Endothelial cell of umbilical vein (primary cell): ENCODE results near the gene KATNAL2. TPM values are rescaled to one million over a fixed set of nuclear protein-coding genes. Genes with fewer than 3 reads are reported as not detected.

Source experiments
- BruUV-seq: library from RNA; stranded (reverse); fragments of 400-500 nt; replicated peaks from 2 replicates; lab custom pipeline; 2021; lab: Mats Ljungman, UMichigan
- CTCF ChIA-PET: fragments of 300-600, 350-600 bp; sonication (Branson Sonifier 250); formaldehyde crosslinking; loops from one replicate; lab custom pipeline; 2021; ENCODE audit warnings: antibody characterized with exemption, inconsistent platforms; lab: Charles Lee
- POLR2A ChIA-PET: fragments of 300-600, 350-600 bp; sonication (Branson Sonifier 250); formaldehyde crosslinking; loops from one replicate; lab custom pipeline; 2021; ENCODE audit warnings: antibody characterized with exemption, inconsistent platforms; lab: Charles Lee
- DNase-seq: peaks from one replicate; pipeline ENCODE4 v3.0.0-alpha.2; 2011; ENCODE audit warnings: low read depth, low spot score
- FAIRE-seq: peaks from 2 replicates; lab custom pipeline; 2011; peaks lifted over from hg19 to GRCh38; lab: Jason Lieb, UNC
- H2AFZ ChIP-seq: 2 replicates; pipeline ENCODE4 v1.6.0; 2012; ENCODE audit warnings: low read depth, low read length, control low read depth, inconsistent platforms
- H3K27ac ChIP-seq: 2 replicates; pipeline ENCODE4 v1.5.1; 2011; ENCODE audit warnings: low read depth, mild to moderate bottlenecking, control low read depth, low read length, moderate library complexity; ENCODE audit not compliant: insufficient read depth
- H3K27me3 ChIP-seq, 2 experiments: 2 replicates each; pipeline versions ENCODE4 v1.6.0 to v1.6.1; 2011; ENCODE audit warnings: low read length in 2 of 2, mixed read lengths in 1 of 2; ENCODE audit not compliant: control insufficient read depth in 2 of 2, insufficient read depth in 2 of 2
- H3K36me3 ChIP-seq, 2 experiments: 2 replicates in 1 of 2; 3 replicates in 1 of 2; pipeline ENCODE4 v1.5.1; 2011; ENCODE audit warnings: low read length in 2 of 2, mild to moderate bottlenecking in 1 of 2, moderate library complexity in 1 of 2; ENCODE audit not compliant: control insufficient read depth in 2 of 2, insufficient read depth in 2 of 2; ENCODE audit errors: extremely low read depth in 1 of 2
- H3K4me1 ChIP-seq: 3 replicates; pipeline ENCODE4 v1.5.1; 2011; ENCODE audit warnings: mild to moderate bottlenecking, low read length; ENCODE audit not compliant: control insufficient read depth, insufficient read depth; ENCODE audit errors: extremely low read depth
- H3K4me2 ChIP-seq: 2 replicates; pipeline ENCODE4 v1.6.1; 2011; ENCODE audit warnings: low read length, control low read depth, mixed read lengths; ENCODE audit not compliant: insufficient read depth
- H3K4me3 ChIP-seq, 3 experiments: fragments of 200-600 bp in 1 of 3; sonication (generic), shearing (Covaris generic) in 1 of 3; replicated peaks in 1 of 3; 2 replicates each; pipeline ENCODE4 v1.5.1; 2011 to 2016; ENCODE audit warnings: control low read depth in 3 of 3, low read length in 3 of 3, mild to moderate bottlenecking in 2 of 3, inconsistent platforms in 1 of 3, low read depth in 1 of 3, moderate library complexity in 1 of 3; ENCODE audit not compliant: insufficient read depth in 1 of 3
- H3K79me2 ChIP-seq: 2 replicates; pipeline ENCODE4 v1.6.0; 2012; ENCODE audit warnings: low read length, inconsistent platforms; ENCODE audit not compliant: control insufficient read depth, insufficient read depth
- H3K9ac ChIP-seq: replicated peaks from 2 replicates; pipeline ENCODE3; 2011; ENCODE audit warnings: low read length, control low read depth; ENCODE audit not compliant: insufficient read depth; ENCODE audit errors: extremely low read depth
- H3K9me1 ChIP-seq: replicated peaks from 3 replicates; pipeline ENCODE4 v1.6.0; 2011; ENCODE audit warnings: mild to moderate bottlenecking, low read length; ENCODE audit not compliant: control insufficient read depth, insufficient read depth; ENCODE audit errors: extremely low read depth
- H3K9me3 ChIP-seq: replicated peaks from 2 replicates; pipeline ENCODE4 v1.5.1; 2012; ENCODE audit warnings: low read length, inconsistent platforms; ENCODE audit not compliant: control insufficient read depth, insufficient read depth
- H4K20me1 ChIP-seq: replicated peaks from 2 replicates; pipeline ENCODE3; 2011; ENCODE audit warnings: mild to moderate bottlenecking, low read length; ENCODE audit not compliant: control insufficient read depth, insufficient read depth; ENCODE audit errors: extremely low read depth
- EZH2 ChIP-seq: IDR thresholded peaks from 2 replicates; pipeline ENCODE4 v1.6.1; 2012; ENCODE audit warnings: borderline replicate concordance, low read depth, mild to moderate bottlenecking, moderate library complexity, low read length, inconsistent platforms; ENCODE audit not compliant: severe bottlenecking
- GATA2 ChIP-seq: IDR thresholded peaks from 2 replicates; pipeline ENCODE4 v1.7.0; 2011; ENCODE audit warnings: low read depth, mild to moderate bottlenecking, moderate library complexity, mixed read lengths, low read length; ENCODE audit not compliant: insufficient read length, insufficient read depth
- MYC ChIP-seq: IDR thresholded peaks from one replicate; pipeline ENCODE4 v1.6.1; 2011; ENCODE audit warnings: mild to moderate bottlenecking, low read depth, low read length
- POLR2A ChIP-seq: IDR thresholded peaks from 2 replicates; pipeline ENCODE4 v1.6.1; 2012; ENCODE audit warnings: low read depth, mild to moderate bottlenecking, control low read depth, low read length
- dilution Hi-C: fragments of 300-500 bp; cut with MboI; formaldehyde crosslinking; loops from one replicate; pipeline ENCODE4 v1.15.0; 2019; ENCODE audit warnings: low sequenced_read_pairs; ENCODE audit not compliant: extremely low pct_ligation_motif_present
- intact Hi-C: fragments of 100-400 bp; cut with micrococcal nuclease; formaldehyde crosslinking; loops from one replicate; pipeline ENCODE4 v1.10.0; 2022
- polyA plus RNA-seq, 4 experiments: library from polyadenylated mRNA; depleted of rRNA in 3 of 4; stranded (reverse) in 3 of 4; unstranded in 1 of 4; fragments of >200 nt; gene quantifications; 2 replicates each; pipeline versions ENCODE4 v1.2.1 to v1.2.3, GENCODE V29; 2011 to 2012; ENCODE audit warnings: missing spikeins in 1 of 4
- total RNA-seq: library from RNA; stranded (reverse); gene quantifications from 2 replicates; pipeline ENCODE4 v1.2.3, GENCODE V29; 2021
- TF ChIP-seq, protein P1 (sequence below): IDR thresholded peaks from 2 replicates; pipeline ENCODE4 v1.6.1; 2011; ENCODE audit not compliant: insufficient read depth, insufficient read length
- TF ChIP-seq, protein P2 (sequence below), 2 donors: IDR thresholded peaks; 1 replicate in 1 of 2; 2 replicates in 1 of 2; pipeline ENCODE4 v1.5.1; 2011; ENCODE audit warnings: low read length in 2 of 2, mild to moderate bottlenecking in 2 of 2, moderate library complexity in 2 of 2, control low read depth in 1 of 2, inconsistent platforms in 1 of 2, low read depth in 1 of 2; ENCODE audit not compliant: insufficient read depth in 1 of 2; ENCODE audit errors: extremely low read depth in 1 of 2

KATNAL2 gene
- total and polyA plus RNA-seq, 2 donors (not counting 3 experiments of a cell fraction or from before 2014, with no cell fraction given), result 0.51 to 1.3 TPM

DNA sequence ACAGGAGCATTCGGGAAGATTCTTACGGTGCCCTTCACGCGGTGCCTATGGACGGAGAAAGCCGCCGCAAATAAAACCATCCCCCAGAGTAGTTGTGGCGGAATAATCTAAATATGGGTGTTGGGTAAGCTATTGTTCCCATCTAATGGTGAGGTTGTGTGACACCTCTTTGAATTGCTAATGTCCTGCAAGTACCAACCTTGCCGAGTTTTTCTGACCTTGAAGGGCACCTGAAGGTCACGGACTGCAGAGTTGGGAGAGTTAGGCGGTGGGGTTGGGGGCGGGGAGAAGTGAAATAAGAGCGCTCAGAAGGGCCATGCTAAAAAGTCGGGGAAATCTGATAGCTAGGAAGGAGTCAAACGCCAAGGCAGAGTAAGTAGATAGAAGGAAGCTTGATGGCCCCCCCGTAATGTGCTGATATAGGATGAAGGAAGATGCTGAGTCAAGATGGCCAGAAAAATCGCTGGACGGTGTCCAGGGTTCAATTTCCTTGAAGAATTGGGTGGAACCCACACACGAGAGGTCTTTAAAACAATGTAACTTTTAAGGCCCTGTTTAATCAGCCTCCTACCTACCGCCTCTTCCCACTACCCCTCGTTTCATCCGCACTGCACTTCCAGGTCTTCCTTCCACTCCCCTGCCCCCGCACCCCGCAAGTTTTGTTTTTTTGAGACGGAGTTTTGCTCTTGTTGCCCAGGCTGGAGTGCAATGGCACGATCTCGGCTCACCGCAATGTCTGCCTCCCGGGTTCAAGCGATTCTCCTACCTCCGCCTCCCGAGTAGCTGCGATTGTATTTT lies 600 bp downstream of the KATNAL2 start:
- BruUV-seq, result TSS peak; percentile 75
- Histone ChIP-seq H3K27me3 (no peaks in the 10 kb centered on the region), H3K9ac (peak overlapping the region; percentile 87), H2AFZ (peak overlapping the region; percentile 94), H3K9me3 (no peaks in the 10 kb centered on the region), H3K79me2 (peaks cover 36% of the 10 kb centered on the region), H4K20me1 (no peaks in the 10 kb centered on the region), H3K27ac (peak overlapping the region; percentile 60), H3K4me2 (peak overlapping the region; percentile 75), H3K9me1 (no peaks in the 10 kb centered on the region), H3K4me1 (peaks cover 12% of the 10 kb centered on the region), H3K4me3 (peak overlapping the region; percentile 68 to 93 (median 83)), H3K36me3 (no peaks in the 10 kb centered on the region)
- TF ChIP-seq, protein P1, sequence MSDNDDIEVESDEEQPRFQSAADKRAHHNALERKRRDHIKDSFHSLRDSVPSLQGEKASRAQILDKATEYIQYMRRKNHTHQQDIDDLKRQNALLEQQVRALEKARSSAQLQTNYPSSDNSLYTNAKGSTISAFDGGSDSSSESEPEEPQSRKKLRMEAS, result no peak
- TF ChIP-seq EZH2 (no peak), POLR2A (no peak), GATA2 (no peak), MYC (no peak)
- TF ChIP-seq, protein P2, sequence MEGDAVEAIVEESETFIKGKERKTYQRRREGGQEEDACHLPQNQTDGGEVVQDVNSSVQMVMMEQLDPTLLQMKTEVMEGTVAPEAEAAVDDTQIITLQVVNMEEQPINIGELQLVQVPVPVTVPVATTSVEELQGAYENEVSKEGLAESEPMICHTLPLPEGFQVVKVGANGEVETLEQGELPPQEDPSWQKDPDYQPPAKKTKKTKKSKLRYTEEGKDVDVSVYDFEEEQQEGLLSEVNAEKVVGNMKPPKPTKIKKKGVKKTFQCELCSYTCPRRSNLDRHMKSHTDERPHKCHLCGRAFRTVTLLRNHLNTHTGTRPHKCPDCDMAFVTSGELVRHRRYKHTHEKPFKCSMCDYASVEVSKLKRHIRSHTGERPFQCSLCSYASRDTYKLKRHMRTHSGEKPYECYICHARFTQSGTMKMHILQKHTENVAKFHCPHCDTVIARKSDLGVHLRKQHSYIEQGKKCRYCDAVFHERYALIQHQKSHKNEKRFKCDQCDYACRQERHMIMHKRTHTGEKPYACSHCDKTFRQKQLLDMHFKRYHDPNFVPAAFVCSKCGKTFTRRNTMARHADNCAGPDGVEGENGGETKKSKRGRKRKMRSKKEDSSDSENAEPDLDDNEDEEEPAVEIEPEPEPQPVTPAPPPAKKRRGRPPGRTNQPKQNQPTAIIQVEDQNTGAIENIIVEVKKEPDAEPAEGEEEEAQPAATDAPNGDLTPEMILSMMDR (IDR thresholded peaks at IDR 0.05; ENCODE audit: extremely low read depth in 1 of 2, insufficient read depth in 1 of 2, low read depth in 1 of 2, low read length in 2 of 2), result no peak
- peak; percentile 43 for FAIRE-seq
- dilution Hi-C loops (no loop called here), intact Hi-C loops (loop anchor here (1.0 to 10.0 kb wide), 3 partner anchors 28 to 263 kb away; partner anchors contain the start of gene LOXHD1)
- ChIA-PET CTCF (interaction anchor here (0.6 to 1.7 kb wide), 9 partner anchors 18 to 745 kb away, joined by 3 to 7 read pairs (median 3); a partner anchor contains a TSS), POLR2A (interaction anchor here (1.0 kb wide), 1 partner anchor 17 kb away, joined by 3 read pairs; no protein-coding TSS in a partner anchor)
- no peak for DNase-seq
